ENCODE measurements around the gene PSME3IP1. TPM values are rescaled to one million over a fixed set of nuclear protein-coding genes. Genes with fewer than 3 reads are reported as not detected.

Gene PSME3IP1
- total and polyA plus RNA-seq, 2 of the 4 experiments (the other 2 are of a cell fraction), result 50.2 to 75.2 TPM

DNA sequence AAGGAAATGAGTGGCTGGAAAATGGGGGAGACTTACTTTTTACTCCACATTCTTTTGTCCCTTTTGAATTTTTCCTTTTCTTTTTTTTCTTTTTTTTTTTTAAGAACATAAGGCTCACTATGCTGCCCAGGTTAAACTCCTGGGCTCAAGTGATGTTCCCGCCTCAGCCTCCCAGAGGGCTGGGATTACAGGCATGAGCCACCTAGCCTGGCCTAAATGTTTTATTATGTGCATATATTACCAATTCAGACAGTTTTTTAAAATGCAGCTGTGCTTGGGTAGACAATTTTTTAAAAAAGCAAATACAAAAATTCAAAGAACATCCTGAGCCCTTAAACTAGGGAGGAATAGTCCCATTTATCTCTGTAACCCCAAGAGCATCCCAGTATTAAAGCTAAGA is 28.3 kb downstream of the PSME3IP1 start:
- ATAC-seq (ENCODE audit: low read depth) (no peak), DNase-seq (no peak)
- no peak overlapping the region for H3K23ac ChIP-seq (ENCODE audit: low read depth, low read length)
- no peaks in the 10 kb centered on the region for H4K20me1 ChIP-seq (ENCODE audit: insufficient read depth, low read length)
- H2AK9ac ChIP-seq (replicated peaks; ENCODE audit: low read depth, low read length, poor library complexity), result no peak overlapping the region
- H3K9ac ChIP-seq (ENCODE audit: low read depth, low read length), result no peak overlapping the region
- H2AFZ ChIP-seq (replicated peaks; ENCODE audit: low read length, poor library complexity), result no peak overlapping the region
- no peak overlapping the region for H4K8ac ChIP-seq (ENCODE audit: low read depth in 2 of 2, low read length in 2 of 2)
- H3K18ac ChIP-seq (ENCODE audit: low read depth, low read length), result no peak overlapping the region
- WGBS, 2 experiments (ENCODE audit: extremely low coverage in 2 of 2, insufficient read length in 1 of 2), result no CpG with 5 or more reads among the region's 1 CpG
- no peak overlapping the region for H2AK5ac ChIP-seq (ENCODE audit: low read depth, low read length)
- H3K56ac ChIP-seq (ENCODE audit: extremely low read depth, insufficient read depth, low read length), result no peak overlapping the region
- intact Hi-C loops (cut with micrococcal nuclease), result no loop called here
- no peak overlapping the region for H3K4me3 ChIP-seq (ENCODE audit: insufficient read depth, low read depth, low read length)
- ChIA-PET POLR2A (ENCODE audit: unreplicated experiment) (no interaction called here), CTCF (no interaction called here)
- no peak overlapping the region for H4K91ac ChIP-seq (ENCODE audit: insufficient read depth, low read depth, low read length)
- H2BK5ac ChIP-seq (ENCODE audit: low read depth, low read length, poor library complexity, severe bottlenecking), result no peak overlapping the region
- no peak overlapping the region for H2BK15ac ChIP-seq (ENCODE audit: low read depth, low read length)
- H3K4me2 ChIP-seq (ENCODE audit: low read depth, low read length), result no peak overlapping the region
- no peak overlapping the region for H2BK20ac ChIP-seq (ENCODE audit: low read depth, low read length)
- peaks cover 3 to 5% of the 10 kb centered on the region in 2 experiments; a peak in 1 of 4 replicates for H3K79me1 ChIP-seq (ENCODE audit: low read depth in 1 of 2, low read length in 2 of 2)
- H3K4me1 ChIP-seq (ENCODE audit: control insufficient read depth, insufficient read depth, low read length), result no peaks in the 10 kb centered on the region
- H3K4ac ChIP-seq (ENCODE audit: low read depth, low read length), result no peak overlapping the region
- no peak overlapping the region for H4K5ac ChIP-seq (ENCODE audit: low read depth, low read length)
- TF ChIP-seq CHD1 (IDR thresholded peaks at IDR 0.05; ENCODE audit: low read depth, low read length), result no peak
- TF ChIP-seq, protein P1, sequence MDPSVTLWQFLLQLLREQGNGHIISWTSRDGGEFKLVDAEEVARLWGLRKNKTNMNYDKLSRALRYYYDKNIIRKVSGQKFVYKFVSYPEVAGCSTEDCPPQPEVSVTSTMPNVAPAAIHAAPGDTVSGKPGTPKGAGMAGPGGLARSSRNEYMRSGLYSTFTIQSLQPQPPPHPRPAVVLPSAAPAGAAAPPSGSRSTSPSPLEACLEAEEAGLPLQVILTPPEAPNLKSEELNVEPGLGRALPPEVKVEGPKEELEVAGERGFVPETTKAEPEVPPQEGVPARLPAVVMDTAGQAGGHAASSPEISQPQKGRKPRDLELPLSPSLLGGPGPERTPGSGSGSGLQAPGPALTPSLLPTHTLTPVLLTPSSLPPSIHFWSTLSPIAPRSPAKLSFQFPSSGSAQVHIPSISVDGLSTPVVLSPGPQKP (IDR thresholded peaks at IDR 0.05; ENCODE audit: borderline replicate concordance, low read depth, low read length), result no peak
- no peak for TF ChIP-seq RFX5 (IDR thresholded peaks at IDR 0.05; ENCODE audit: low read depth, low read length)
- no peak for TF ChIP-seq MAFK (IDR thresholded peaks at IDR 0.05; ENCODE audit: low read depth, low read length)
- TF ChIP-seq RCOR1 (IDR thresholded peaks at IDR 0.05; ENCODE audit: insufficient replicate concordance, low read length), result no peak
- no peak for TF ChIP-seq BHLHE40 (IDR thresholded peaks at IDR 0.05; ENCODE audit: low read depth, low read length)
- TF ChIP-seq, protein P2, sequence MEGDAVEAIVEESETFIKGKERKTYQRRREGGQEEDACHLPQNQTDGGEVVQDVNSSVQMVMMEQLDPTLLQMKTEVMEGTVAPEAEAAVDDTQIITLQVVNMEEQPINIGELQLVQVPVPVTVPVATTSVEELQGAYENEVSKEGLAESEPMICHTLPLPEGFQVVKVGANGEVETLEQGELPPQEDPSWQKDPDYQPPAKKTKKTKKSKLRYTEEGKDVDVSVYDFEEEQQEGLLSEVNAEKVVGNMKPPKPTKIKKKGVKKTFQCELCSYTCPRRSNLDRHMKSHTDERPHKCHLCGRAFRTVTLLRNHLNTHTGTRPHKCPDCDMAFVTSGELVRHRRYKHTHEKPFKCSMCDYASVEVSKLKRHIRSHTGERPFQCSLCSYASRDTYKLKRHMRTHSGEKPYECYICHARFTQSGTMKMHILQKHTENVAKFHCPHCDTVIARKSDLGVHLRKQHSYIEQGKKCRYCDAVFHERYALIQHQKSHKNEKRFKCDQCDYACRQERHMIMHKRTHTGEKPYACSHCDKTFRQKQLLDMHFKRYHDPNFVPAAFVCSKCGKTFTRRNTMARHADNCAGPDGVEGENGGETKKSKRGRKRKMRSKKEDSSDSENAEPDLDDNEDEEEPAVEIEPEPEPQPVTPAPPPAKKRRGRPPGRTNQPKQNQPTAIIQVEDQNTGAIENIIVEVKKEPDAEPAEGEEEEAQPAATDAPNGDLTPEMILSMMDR (conservative IDR thresholded peaks at IDR 0.05; ENCODE audit: low read depth, low read length), result no peak
- no peak for TF ChIP-seq FOS (IDR thresholded peaks at IDR 0.05; ENCODE audit: low read depth, low read length)
- no peak for TF ChIP-seq RAD21 (IDR thresholded peaks at IDR 0.05; ENCODE audit: low read length)
- TF ChIP-seq MXI1 (IDR thresholded peaks at IDR 0.05; ENCODE audit: borderline replicate concordance, low read depth, low read length), result no peak
- no peak for TF ChIP-seq SMC3 (IDR thresholded peaks at IDR 0.05; ENCODE audit: low read depth, low read length)
- TF ChIP-seq POLR2A (IDR thresholded peaks at IDR 0.05; ENCODE audit: low read depth, low read length), result no peak
- TF ChIP-seq NFE2L2 (IDR thresholded peaks at IDR 0.05; ENCODE audit: low read depth, low read length), result no peak
- TF ChIP-seq CEBPB (IDR thresholded peaks at IDR 0.05; ENCODE audit: low read depth, low read length), result no peak
- no peak for TF ChIP-seq MAZ (IDR thresholded peaks at IDR 0.05; ENCODE audit: borderline replicate concordance, low read depth, low read length)
- TF ChIP-seq, protein P3, sequence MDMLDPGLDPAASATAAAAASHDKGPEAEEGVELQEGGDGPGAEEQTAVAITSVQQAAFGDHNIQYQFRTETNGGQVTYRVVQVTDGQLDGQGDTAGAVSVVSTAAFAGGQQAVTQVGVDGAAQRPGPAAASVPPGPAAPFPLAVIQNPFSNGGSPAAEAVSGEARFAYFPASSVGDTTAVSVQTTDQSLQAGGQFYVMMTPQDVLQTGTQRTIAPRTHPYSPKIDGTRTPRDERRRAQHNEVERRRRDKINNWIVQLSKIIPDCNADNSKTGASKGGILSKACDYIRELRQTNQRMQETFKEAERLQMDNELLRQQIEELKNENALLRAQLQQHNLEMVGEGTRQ (IDR thresholded peaks at IDR 0.05; ENCODE audit: low read depth, low read length), result no peak
- no peak overlapping the region for H2BK120ac ChIP-seq (ENCODE audit: low read depth, low read length)
- in situ Hi-C loops (cut with MboI; ENCODE audit: low sequenced_read_pairs), result no loop called here
- BruUV-seq (replicated peaks), result no TSS peak
- dilution Hi-C loops (cut with HindIII; ENCODE audit: low sequenced_read_pairs, unreplicated experiment), result no loop called here
- H3K9me3 ChIP-seq (ENCODE audit: control insufficient read depth, insufficient read depth, low read length), result no peaks in the 10 kb centered on the region
- no peaks in the 10 kb centered on the region for H3K9me1 ChIP-seq (ENCODE audit: insufficient read depth, low read length)
- H3K14ac ChIP-seq (replicated peaks; ENCODE audit: low read depth, low read length), result no peak overlapping the region
- H3K27ac ChIP-seq (ENCODE audit: insufficient read depth, low read length), result no peak overlapping the region
- H3K36me3 ChIP-seq (ENCODE audit: control insufficient read depth, insufficient read depth, low read length), result peaks cover 46% of the 10 kb centered on the region
- H3K27me3 ChIP-seq (ENCODE audit: control insufficient read depth, insufficient read depth, low read length), result no peaks in the 10 kb centered on the region
